Endothelial cell of umbilical vein (primary cell): ENCODE results near the gene XKR8. TPM values are rescaled to one million over a fixed set of nuclear protein-coding genes. Genes with fewer than 3 reads are reported as not detected.

ENCODE experiments used
- Bru-seq: library from RNA; stranded (reverse); fragments of 400-500 nt; gene quantifications from one replicate; lab custom pipeline; 2021; lab: Mats Ljungman, UMichigan
- BruChase-seq, 2 experiments: library from RNA; stranded (reverse); fragments of 400-500 nt; gene quantifications; one replicate each; lab custom pipeline; 2021; lab: Mats Ljungman, UMichigan
- BruUV-seq: library from RNA; stranded (reverse); fragments of 400-500 nt; replicated peaks from 2 replicates; lab custom pipeline; 2021; lab: Mats Ljungman, UMichigan
- CTCF ChIA-PET: fragments of 300-600, 350-600 bp; sonication (Branson Sonifier 250); formaldehyde crosslinking; loops from one replicate; lab custom pipeline; 2021; ENCODE audit warnings: antibody characterized with exemption, inconsistent platforms; lab: Charles Lee
- POLR2A ChIA-PET: fragments of 300-600, 350-600 bp; sonication (Branson Sonifier 250); formaldehyde crosslinking; loops from one replicate; lab custom pipeline; 2021; ENCODE audit warnings: antibody characterized with exemption, inconsistent platforms; lab: Charles Lee
- DNase-seq: peaks from one replicate; pipeline ENCODE4 v3.0.0-alpha.2; 2011; ENCODE audit warnings: low read depth, low spot score
- FAIRE-seq: peaks from 2 replicates; lab custom pipeline; 2011; peaks lifted over from hg19 to GRCh38; lab: Jason Lieb, UNC
- H2AFZ ChIP-seq: 2 replicates; pipeline ENCODE4 v1.6.0; 2012; ENCODE audit warnings: low read depth, low read length, control low read depth, inconsistent platforms
- H3K27ac ChIP-seq: 2 replicates; pipeline ENCODE4 v1.5.1; 2011; ENCODE audit warnings: low read depth, mild to moderate bottlenecking, control low read depth, low read length, moderate library complexity; ENCODE audit not compliant: insufficient read depth
- H3K27me3 ChIP-seq, 2 experiments: 2 replicates each; pipeline versions ENCODE4 v1.6.0 to v1.6.1; 2011; ENCODE audit warnings: low read length in 2 of 2, mixed read lengths in 1 of 2; ENCODE audit not compliant: control insufficient read depth in 2 of 2, insufficient read depth in 2 of 2
- H3K36me3 ChIP-seq, 2 experiments: 2 replicates in 1 of 2; 3 replicates in 1 of 2; pipeline ENCODE4 v1.5.1; 2011; ENCODE audit warnings: low read length in 2 of 2, mild to moderate bottlenecking in 1 of 2, moderate library complexity in 1 of 2; ENCODE audit not compliant: control insufficient read depth in 2 of 2, insufficient read depth in 2 of 2; ENCODE audit errors: extremely low read depth in 1 of 2
- H3K4me1 ChIP-seq: 3 replicates; pipeline ENCODE4 v1.5.1; 2011; ENCODE audit warnings: mild to moderate bottlenecking, low read length; ENCODE audit not compliant: control insufficient read depth, insufficient read depth; ENCODE audit errors: extremely low read depth
- H3K4me2 ChIP-seq: 2 replicates; pipeline ENCODE4 v1.6.1; 2011; ENCODE audit warnings: low read length, control low read depth, mixed read lengths; ENCODE audit not compliant: insufficient read depth
- H3K4me3 ChIP-seq, 3 experiments: fragments of 200-600 bp in 1 of 3; sonication (generic), shearing (Covaris generic) in 1 of 3; replicated peaks in 1 of 3; 2 replicates each; pipeline ENCODE4 v1.5.1; 2011 to 2016; ENCODE audit warnings: control low read depth in 3 of 3, low read length in 3 of 3, mild to moderate bottlenecking in 2 of 3, inconsistent platforms in 1 of 3, low read depth in 1 of 3, moderate library complexity in 1 of 3; ENCODE audit not compliant: insufficient read depth in 1 of 3
- H3K79me2 ChIP-seq: 2 replicates; pipeline ENCODE4 v1.6.0; 2012; ENCODE audit warnings: low read length, inconsistent platforms; ENCODE audit not compliant: control insufficient read depth, insufficient read depth
- H3K9ac ChIP-seq: replicated peaks from 2 replicates; pipeline ENCODE3; 2011; ENCODE audit warnings: low read length, control low read depth; ENCODE audit not compliant: insufficient read depth; ENCODE audit errors: extremely low read depth
- H3K9me1 ChIP-seq: replicated peaks from 3 replicates; pipeline ENCODE4 v1.6.0; 2011; ENCODE audit warnings: mild to moderate bottlenecking, low read length; ENCODE audit not compliant: control insufficient read depth, insufficient read depth; ENCODE audit errors: extremely low read depth
- H3K9me3 ChIP-seq: replicated peaks from 2 replicates; pipeline ENCODE4 v1.5.1; 2012; ENCODE audit warnings: low read length, inconsistent platforms; ENCODE audit not compliant: control insufficient read depth, insufficient read depth
- H4K20me1 ChIP-seq: replicated peaks from 2 replicates; pipeline ENCODE3; 2011; ENCODE audit warnings: mild to moderate bottlenecking, low read length; ENCODE audit not compliant: control insufficient read depth, insufficient read depth; ENCODE audit errors: extremely low read depth
- CTCF ChIP-seq, 2 donors: IDR thresholded peaks; 1 replicate in 1 of 2; 2 replicates in 1 of 2; pipeline ENCODE4 v1.5.1; 2011; ENCODE audit warnings: low read length in 2 of 2, mild to moderate bottlenecking in 2 of 2, moderate library complexity in 2 of 2, control low read depth in 1 of 2, inconsistent platforms in 1 of 2, low read depth in 1 of 2; ENCODE audit not compliant: insufficient read depth in 1 of 2; ENCODE audit errors: extremely low read depth in 1 of 2
- EZH2 ChIP-seq: IDR thresholded peaks from 2 replicates; pipeline ENCODE4 v1.6.1; 2012; ENCODE audit warnings: borderline replicate concordance, low read depth, mild to moderate bottlenecking, moderate library complexity, low read length, inconsistent platforms; ENCODE audit not compliant: severe bottlenecking
- FOS ChIP-seq: IDR thresholded peaks from 2 replicates; pipeline ENCODE4 v1.6.1; 2011; ENCODE audit warnings: mild to moderate bottlenecking, low read length, moderate library complexity, borderline replicate concordance; ENCODE audit not compliant: insufficient read depth
- GATA2 ChIP-seq: IDR thresholded peaks from 2 replicates; pipeline ENCODE4 v1.7.0; 2011; ENCODE audit warnings: low read depth, mild to moderate bottlenecking, moderate library complexity, mixed read lengths, low read length; ENCODE audit not compliant: insufficient read length, insufficient read depth
- JUN ChIP-seq: IDR thresholded peaks from 2 replicates; pipeline ENCODE4 v1.6.1; 2011; ENCODE audit warnings: borderline replicate concordance, low read depth; ENCODE audit not compliant: insufficient read length, insufficient read depth
- MAX ChIP-seq: IDR thresholded peaks from 2 replicates; pipeline ENCODE4 v1.6.1; 2011; ENCODE audit not compliant: insufficient read depth, insufficient read length
- MYC ChIP-seq: IDR thresholded peaks from one replicate; pipeline ENCODE4 v1.6.1; 2011; ENCODE audit warnings: mild to moderate bottlenecking, low read depth, low read length
- POLR2A ChIP-seq: IDR thresholded peaks from 2 replicates; pipeline ENCODE4 v1.6.1; 2012; ENCODE audit warnings: low read depth, mild to moderate bottlenecking, control low read depth, low read length
- POLR2AphosphoS5 ChIP-seq: IDR thresholded peaks from 2 replicates; pipeline ENCODE4 v1.6.1; 2012; ENCODE audit warnings: low read depth, mild to moderate bottlenecking, control low read depth, low read length, moderate library complexity; ENCODE audit not compliant: insufficient read depth
- dilution Hi-C: fragments of 300-500 bp; cut with MboI; formaldehyde crosslinking; loops from one replicate; pipeline ENCODE4 v1.15.0; 2019; ENCODE audit warnings: low sequenced_read_pairs; ENCODE audit not compliant: extremely low pct_ligation_motif_present
- intact Hi-C: fragments of 100-400 bp; cut with micrococcal nuclease; formaldehyde crosslinking; loops from one replicate; pipeline ENCODE4 v1.10.0; 2022
- long read RNA-seq: library from polyadenylated mRNA; stranded (forward); transcript quantifications from one replicate; pipeline ENCODE4 v2.0.0, GENCODE V29; 2021
- polyA minus RNA-seq, 3 experiments: library from RNA; depleted of rRNA, polyadenylated mRNA; stranded (reverse); fragments of >200 nt; gene quantifications; 1 replicate in 1 of 3; 2 replicates in 2 of 3; pipeline ENCODE4 v1.2.3, GENCODE V29; 2011
- polyA plus RNA-seq, 4 experiments: library from polyadenylated mRNA; depleted of rRNA in 3 of 4; stranded (reverse) in 3 of 4; unstranded in 1 of 4; fragments of >200 nt; gene quantifications; 2 replicates each; pipeline versions ENCODE4 v1.2.1 to v1.2.3, GENCODE V29; 2011 to 2012; ENCODE audit warnings: missing spikeins in 1 of 4
- total RNA-seq: library from RNA; stranded (reverse); gene quantifications from 2 replicates; pipeline ENCODE4 v1.2.3, GENCODE V29; 2021

XKR8 gene
- 10.0 TPM in 2 replicates for total RNA-seq
- polyA plus RNA-seq: 13.1 and 15.2 TPM in 2 replicates
- polyA plus RNA-seq (2011; cell fraction: cytosol; rRNA removed): 10.2 and 11.3 TPM in 2 replicates
- polyA plus RNA-seq (2011; cell fraction: nucleus; rRNA removed): 4.1 and 4.6 TPM in 2 replicates
- 6.4 and 6.8 TPM in 2 replicates for polyA plus RNA-seq (2012)
- 6.7 and 8.8 TPM in 2 replicates for polyA minus RNA-seq
- polyA minus RNA-seq (2011; cell fraction: cytosol; rRNA and poly(A)+ RNA removed): 0.82 TPM
- 1.5 and 2.0 TPM in 2 replicates for polyA minus RNA-seq (2011; cell fraction: nucleus; rRNA and poly(A)+ RNA removed)
- Bru-seq, nascent RNA: percentile 46 among the genes with signal in this experiment
- BruChase-seq, experiment 1, labeled RNA remaining after a 6-hour chase: percentile 62 among the genes with signal in this experiment
- BruChase-seq, experiment 2, labeled RNA remaining after a 2-hour chase: percentile 59 among the genes with signal in this experiment
- long read RNA-seq, transcript XKR8-201 (3 exons, 2,692 nt): major isoform, 17 of 21 reads
- long read RNA-seq, partial matches to known transcripts: 0 of 21 reads
- long read RNA-seq, other reads (novel, unspliced or antisense): 4 of 21 reads

GRCh38 chr1:27959792-27960603 is at the start of gene XKR8:
XKR8 (plus strand) TSS chr1:27959973; CDS start chr1:27960070, 97 bp downstream.
- peak; percentile 61 for TF ChIP-seq POLR2AphosphoS5
- TF ChIP-seq MAX: no peak
- no peak for TF ChIP-seq FOS
- TF ChIP-seq GATA2: no peak
- TF ChIP-seq EZH2: no peak
- peak; percentile 41 to 68 for TF ChIP-seq CTCF (IDR thresholded peaks at IDR 0.05; ENCODE audit: extremely low read depth in 1 of 2, insufficient read depth in 1 of 2, low read depth in 1 of 2, low read length in 2 of 2)
- no peak for TF ChIP-seq JUN
- TF ChIP-seq POLR2A: peak; percentile 83
- no peak for TF ChIP-seq MYC
- Histone ChIP-seq H2AFZ (peak within 1 kb of the TSS; percentile 92), H3K27me3 (no peaks in the 10 kb centered on the region), H3K4me1 (peaks cover 18% of the 10 kb centered on the region), H3K27ac (peak within 1 kb of the TSS; percentile 74), H3K9me1 (no peaks in the 10 kb centered on the region), H3K36me3 (peaks cover 0 to 7% of the 10 kb centered on the region in 2 experiments), H4K20me1 (no peaks in the 10 kb centered on the region), H3K9ac (peak within 1 kb of the TSS; percentile 92), H3K79me2 (no peaks in the 10 kb centered on the region), H3K9me3 (no peaks in the 10 kb centered on the region), H3K4me2 (peak within 1 kb of the TSS; percentile 88), H3K4me3 (peak within 1 kb of the TSS; percentile 56 to 71 (median 60))
- intact Hi-C loops: loop anchor here (1.0 kb wide), 3 partner anchors 33 to 128 kb away; partner anchors contain the start of gene EYA3
- FAIRE-seq: peak; percentile 85
- TSS peak; percentile 18 for BruUV-seq
- dilution Hi-C loops: no loop called here
- ChIA-PET POLR2A (no interaction called here), CTCF (interaction anchor here (0.7 to 1.5 kb wide), 2 partner anchors 20 to 248 kb away, joined by 3 to 5 read pairs; no protein-coding TSS in a partner anchor)
- peak; percentile 74 for DNase-seq
